Activated T-cell treated with anti-CD3 and anti-CD28 coated beads, Interleukin-2, amount 50 U/mL, for 1 hour (primary cell): ENCODE measurements around the gene JAKMIP1.

Source experiments
- DNase-seq: peaks from one replicate; pipeline ENCODE4 v3.0.0-alpha.2; 2020

Gene JAKMIP1

DNA sequence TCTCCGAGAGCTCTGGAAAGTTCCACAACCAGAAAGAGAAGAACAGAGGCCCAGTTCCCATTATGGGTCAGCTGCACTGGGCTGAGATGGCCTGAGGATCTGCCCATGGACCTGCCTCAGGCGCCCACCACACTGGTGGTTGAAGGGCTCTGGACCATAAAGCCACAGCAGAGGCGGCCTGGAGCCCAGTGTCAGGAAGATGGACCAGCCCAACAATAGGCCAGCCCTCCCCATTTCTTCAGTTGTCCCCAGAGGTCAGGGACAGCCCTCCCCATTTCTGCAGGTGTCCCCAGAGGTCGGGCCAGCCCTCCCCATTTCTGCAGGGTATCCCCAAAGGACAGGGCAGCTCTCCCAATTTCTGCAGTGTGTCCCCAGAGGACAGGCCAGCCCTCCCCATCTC, 144.9 kb downstream of the JAKMIP1 start:
- DNase-seq = no peak

GRCh38 chr4:6055030-6055429, 145.3 kb downstream of the JAKMIP1 start:
- DNase-seq = no peak

DNA sequence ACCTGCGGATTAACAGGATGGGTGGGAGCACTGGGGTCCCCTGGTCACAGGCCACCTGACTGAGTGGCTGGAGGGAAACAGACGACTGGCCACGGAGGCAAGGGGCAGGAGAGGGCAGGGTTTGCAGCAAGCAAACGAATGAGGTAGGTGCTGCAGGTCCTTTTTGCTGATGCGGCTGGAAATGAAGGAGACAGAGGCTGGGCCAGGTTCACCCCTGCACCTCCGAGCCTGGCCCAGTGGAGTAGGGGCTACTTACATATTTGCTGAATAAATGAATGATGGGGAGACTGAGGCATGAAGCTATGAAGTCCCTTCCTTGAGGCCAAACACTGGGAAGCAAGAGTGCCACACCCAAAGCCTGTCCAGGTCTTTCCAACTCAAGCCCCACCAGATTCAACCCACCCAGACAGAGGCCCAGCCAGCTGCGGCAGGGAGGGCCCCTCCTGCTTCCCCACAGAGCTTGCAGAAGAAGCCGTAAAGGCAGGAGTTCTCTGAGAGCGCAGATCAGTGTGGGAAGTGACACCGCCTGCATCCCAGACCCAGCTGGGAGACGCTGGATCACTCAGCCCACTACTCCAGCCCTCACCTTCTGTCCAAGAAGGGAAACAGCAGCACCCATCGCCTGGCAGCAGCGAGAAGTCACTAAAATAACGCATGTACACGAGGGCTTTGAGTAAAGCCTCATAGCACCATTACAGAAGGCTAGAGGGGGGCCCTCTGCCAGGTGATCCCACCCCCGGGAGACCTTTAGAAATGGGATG, 146.0 kb downstream of the JAKMIP1 start:
- no peak for DNase-seq

- no peak for DNase-seq
Observed at GRCh38 chr4:6052679-6053078, 147.7 kb downstream of the JAKMIP1 start.

GRCh38 chr4:6050551-6050950, 149.8 kb downstream of the JAKMIP1 start:
- DNase-seq = no peak

DNA sequence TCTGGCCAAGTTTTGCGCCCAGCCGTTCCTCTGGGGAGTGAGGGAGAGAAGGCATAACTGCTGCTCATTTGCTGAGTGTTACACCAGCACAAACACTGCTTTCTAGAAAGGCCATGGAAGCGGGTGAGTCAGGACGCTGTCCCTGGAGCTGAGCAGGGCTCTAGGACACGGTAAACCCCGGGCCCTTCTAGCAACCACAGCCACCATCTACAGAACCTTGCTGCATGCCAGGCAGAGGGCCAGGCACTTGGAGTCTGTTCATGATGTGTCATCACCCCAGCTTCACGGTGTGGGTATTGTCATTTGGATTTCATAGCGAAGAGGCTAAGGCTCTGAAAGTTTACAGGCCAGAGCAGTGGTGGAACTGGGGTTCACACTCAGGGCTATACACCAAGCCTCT, 150.4 kb downstream of the JAKMIP1 start:
- no peak for DNase-seq

DNA sequence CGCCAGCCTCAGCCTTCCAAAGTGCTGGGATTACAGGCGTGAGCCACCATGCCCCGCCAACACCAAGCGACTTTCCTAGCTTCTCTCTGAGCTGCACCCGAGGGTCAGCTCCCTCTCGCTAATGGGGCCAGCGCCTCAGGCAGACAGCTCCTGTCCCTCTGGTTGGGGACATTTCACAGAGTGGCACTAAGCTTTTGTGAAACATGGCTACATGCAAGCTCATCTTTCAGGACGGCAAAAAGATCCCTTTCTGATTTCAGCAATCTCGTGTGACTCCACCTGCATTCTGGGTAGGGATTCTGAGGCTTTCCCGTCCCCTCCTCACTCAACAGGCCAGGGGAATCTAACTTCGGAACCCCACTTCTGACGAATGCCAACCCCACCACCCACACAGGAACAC, 151.1 kb downstream of the JAKMIP1 start:
- DNase-seq = no peak

GRCh38 chr4:6048537-6048936, 151.8 kb downstream of the JAKMIP1 start:
- DNase-seq = no peak

DNA sequence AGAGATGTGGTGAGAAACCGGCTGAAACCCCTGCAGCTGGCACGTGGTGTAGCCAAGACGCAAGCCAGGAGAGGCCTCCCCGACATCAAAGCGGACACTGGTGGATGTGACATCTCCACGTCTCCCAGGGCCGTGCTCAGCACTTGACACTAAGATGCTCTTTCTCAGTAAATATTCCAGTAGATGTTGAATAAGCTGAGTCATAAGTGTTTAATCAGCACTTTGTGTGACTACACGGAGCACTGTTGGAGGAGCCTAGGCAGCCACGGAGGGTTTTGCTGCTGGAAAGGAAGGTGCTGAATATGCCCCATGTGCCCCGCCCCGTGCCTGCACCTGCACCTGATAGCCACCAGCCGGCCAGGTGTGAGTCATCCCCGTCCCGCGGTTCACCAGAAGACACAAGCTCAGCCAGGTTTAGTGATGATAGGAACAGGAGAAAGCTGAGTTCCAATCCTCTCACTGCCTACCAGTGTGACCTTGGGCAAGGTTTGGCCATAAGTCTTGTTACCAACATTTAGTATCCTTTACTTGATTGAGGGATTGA, 153.1 kb downstream of the JAKMIP1 start:
- DNase-seq = no peak

GRCh38 chr4:6046526-6047129, 153.7 kb downstream of the JAKMIP1 start:
- no peak for DNase-seq

DNA sequence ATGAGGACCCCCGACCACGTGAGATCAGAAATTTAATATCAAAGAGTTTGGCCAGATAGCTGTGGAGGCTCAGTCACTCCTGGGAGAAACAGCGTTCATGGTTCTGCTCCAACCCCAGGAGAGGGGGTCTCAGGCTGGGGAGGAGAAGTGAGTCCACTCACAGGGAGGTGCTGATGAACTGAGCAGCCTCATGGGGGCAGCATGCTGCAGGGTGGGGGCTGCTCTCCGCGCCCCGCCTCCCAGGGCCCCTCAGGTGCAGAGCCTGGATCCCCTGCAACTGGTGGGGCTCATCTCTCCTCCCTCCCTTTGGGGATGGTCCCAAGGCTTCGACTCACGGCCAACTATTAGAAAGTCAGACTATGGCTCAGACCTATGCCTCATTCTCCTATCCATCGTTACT, 155.5 kb downstream of the JAKMIP1 start:
- DNase-seq = no peak

GRCh38 chr4:6044276-6044675, 156.1 kb downstream of the JAKMIP1 start:
- no peak for DNase-seq

- DNase-seq = no peak
Observed at GRCh38 chr4:6043843-6044242, 156.5 kb downstream of the JAKMIP1 start.

DNA sequence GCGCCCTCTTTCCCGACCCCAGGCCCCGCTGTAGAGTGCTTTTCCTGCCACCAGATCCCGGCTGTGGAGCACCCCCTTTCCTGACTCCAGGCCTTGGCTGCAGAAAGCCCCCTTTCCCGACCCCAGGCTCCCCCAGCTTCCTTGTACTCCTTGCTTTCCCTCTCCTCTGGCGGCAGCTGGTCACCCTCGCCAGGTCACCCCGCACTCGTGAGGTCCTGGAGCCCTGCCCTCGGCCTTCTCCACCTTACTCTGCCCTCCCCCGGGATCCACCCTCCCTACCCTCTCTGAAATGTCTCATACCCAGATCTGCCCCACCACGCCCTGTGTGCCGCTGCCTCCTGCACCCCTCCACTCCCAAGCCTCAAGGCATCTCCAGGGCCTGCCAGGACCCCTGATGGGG, 157.2 kb downstream of the JAKMIP1 start:
- DNase-seq = no peak

DNA sequence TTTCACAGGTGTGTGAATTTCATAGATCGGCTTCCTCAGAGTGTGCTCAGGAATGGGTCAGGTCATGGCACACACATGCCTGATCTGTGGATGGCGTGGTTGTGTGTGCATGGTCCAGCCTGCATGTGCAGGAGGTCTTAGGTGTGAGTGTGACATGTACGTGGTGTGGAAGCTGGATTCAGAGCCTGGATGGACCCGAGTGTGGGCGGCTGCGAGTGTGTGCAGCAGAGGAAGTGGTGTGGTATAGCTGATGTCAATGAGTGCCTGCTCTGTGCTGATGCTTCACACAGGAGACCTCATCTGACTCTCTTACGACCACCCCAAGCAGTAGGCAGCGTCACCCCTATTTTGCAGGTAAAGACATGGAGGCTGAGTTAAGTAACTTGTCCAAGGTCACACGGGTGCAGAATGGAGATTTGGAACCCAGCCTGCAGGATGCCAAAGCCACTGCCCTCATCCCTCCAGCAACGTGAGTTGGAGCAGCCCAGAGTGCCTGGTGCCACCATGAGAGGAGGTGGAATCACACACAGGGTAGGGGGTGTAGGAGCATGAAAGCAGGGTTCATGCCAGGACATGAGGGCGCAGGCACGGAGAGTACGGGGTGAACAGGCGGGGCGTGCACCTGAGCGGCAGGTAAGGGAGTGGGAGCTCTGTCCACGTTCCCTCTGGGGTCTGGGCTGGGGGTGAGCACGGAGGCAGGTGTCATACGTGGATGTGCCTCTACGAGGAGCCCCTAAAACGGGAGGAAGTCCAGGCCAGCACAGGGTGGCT, 157.9 kb downstream of the JAKMIP1 start:
- no peak for DNase-seq

- no peak for DNase-seq
Observed at GRCh38 chr4:6041800-6042199, 158.5 kb downstream of the JAKMIP1 start.

DNA sequence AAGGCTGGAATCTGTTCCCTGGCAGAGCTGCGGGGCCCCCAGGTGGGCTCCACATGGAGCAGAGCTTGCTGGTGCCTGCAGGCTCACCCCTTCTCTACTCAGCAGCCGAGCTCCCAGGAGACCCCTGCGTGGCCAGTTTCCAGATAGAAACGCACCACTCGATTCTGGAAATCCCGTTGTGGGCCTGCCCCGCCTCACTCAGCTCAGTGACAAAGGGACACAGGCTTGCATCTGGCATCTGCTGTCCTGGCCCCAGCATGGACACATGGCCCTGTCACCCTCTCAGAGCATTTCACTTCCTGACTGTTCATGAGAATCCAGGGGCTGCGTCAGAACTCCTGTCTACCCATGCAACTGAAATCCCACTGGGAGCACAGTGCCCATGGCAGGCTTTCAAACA, 161.6 kb downstream of the JAKMIP1 start:
- DNase-seq = no peak

DNA sequence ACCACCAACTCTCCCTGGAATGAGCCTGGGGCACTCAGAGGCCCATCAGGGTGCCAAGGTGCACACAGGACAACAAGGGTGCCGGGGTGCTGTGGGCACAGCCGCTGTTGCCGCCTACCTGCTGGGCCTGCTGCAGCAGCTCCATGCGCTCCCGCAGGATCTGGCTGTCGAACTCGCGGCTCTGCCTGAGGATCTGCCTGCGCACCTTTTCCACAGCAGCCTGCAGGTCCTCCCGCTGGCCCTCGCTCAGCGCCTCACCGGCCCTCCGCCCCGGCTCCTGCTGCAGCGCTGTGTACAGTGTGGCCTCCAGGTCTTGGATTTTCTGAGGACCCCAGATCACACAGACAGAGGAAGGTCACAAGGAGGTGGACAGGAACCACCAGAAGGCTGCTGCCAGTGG, 164.6 kb downstream of the JAKMIP1 start:
- no peak for DNase-seq

DNA sequence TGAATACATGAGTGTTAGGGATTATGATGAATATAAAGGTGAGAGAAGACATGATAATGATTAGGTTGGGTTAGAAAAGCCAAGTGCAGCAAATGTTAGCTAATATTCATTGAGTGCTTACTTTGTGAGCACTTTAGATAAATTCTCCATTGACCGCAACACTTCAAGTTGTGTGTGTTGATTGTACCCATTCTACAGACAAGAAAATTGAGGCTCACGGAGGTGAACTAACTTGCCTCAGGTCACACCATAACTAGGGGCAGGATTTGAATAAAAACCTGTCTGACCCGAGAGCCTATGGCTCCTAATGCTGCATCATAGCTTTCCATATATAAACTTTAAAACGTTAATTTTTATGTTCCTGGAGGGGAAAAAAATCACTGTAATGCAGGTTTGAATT, 167.0 kb downstream of the JAKMIP1 start:
- no peak for DNase-seq

GRCh38 chr4:6032249-6033244, 167.8 kb downstream of the JAKMIP1 start:
- DNase-seq = no peak

GRCh38 chr4:6031846-6032245, 168.5 kb downstream of the JAKMIP1 start:
- no peak for DNase-seq

DNA sequence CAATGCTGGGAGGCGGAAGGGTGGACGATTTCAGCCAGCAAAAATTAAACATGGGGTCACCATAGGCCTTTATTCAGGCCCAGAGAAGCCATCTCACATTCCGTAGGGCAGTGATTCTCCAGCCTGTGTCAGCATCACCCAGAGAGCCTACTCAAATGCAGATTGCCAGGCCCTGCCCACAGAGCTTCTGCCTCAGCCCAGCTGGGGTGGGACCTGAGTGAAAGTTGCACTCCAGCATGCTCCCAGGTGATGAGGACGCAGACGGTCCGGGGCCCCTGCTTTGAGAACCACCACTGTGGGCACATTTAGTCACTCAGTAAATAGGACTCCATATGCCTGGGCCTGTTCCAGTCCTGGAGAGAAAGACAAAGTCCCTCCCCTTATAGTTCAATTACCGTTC, 169.7 kb downstream of the JAKMIP1 start:
- DNase-seq = no peak

- DNase-seq = no peak
Observed at GRCh38 chr4:6029254-6029653, 171.1 kb downstream of the JAKMIP1 start.
